DND-41 (cell line): ENCODE data around the gene CLASRP.

ENCODE experiments used
- ATAC-seq: fragments of 200-7000 bp; cut with Tn5 transposase; 3 replicates; pipeline ENCODE4 v1.9.1; 2021; ENCODE audit warnings: low read depth; ENCODE audit not compliant: insufficient read depth
- DNase-seq: peaks from one replicate; pipeline ENCODE4 v3.0.0-alpha.2; 2020
- H2AFZ ChIP-seq: 2 replicates; pipeline ENCODE4 v1.6.0; 2012; ENCODE audit warnings: low read depth, low read length
- H3K27ac ChIP-seq: 2 replicates; pipeline ENCODE4 v1.5.1; 2012; ENCODE audit warnings: low read length, inconsistent platforms
- H3K27me3 ChIP-seq: fragments of 200-600 bp; sonication (generic); 2 replicates; pipeline ENCODE4 v1.6.0; 2012; ENCODE audit warnings: low read length, mild to moderate bottlenecking, inconsistent platforms; ENCODE audit not compliant: insufficient read depth, poor library complexity
- H3K36me3 ChIP-seq: 2 replicates; pipeline ENCODE4 v1.5.1; 2012; ENCODE audit warnings: low read length, inconsistent platforms; ENCODE audit not compliant: insufficient read depth
- H3K4me1 ChIP-seq: 2 replicates; pipeline ENCODE4 v1.5.1; 2012; ENCODE audit warnings: mild to moderate bottlenecking, low read length; ENCODE audit not compliant: insufficient read depth
- H3K4me2 ChIP-seq: 2 replicates; pipeline ENCODE4 v1.6.0; 2012; ENCODE audit warnings: mild to moderate bottlenecking, moderate library complexity, low read length, inconsistent platforms; ENCODE audit not compliant: insufficient read depth
- H3K4me3 ChIP-seq, 2 experiments: fragments of 200-600 bp in 1 of 2; shearing (Covaris generic) in 1 of 2; 2 replicates each; pipeline ENCODE4 v1.5.1; 2012 to 2016; ENCODE audit warnings: inconsistent platforms in 2 of 2, low read length in 2 of 2, mild to moderate bottlenecking in 2 of 2, low read depth in 1 of 2, moderate library complexity in 1 of 2
- H3K79me2 ChIP-seq: 2 replicates; pipeline ENCODE4 v1.6.0; 2012; ENCODE audit warnings: low read length, inconsistent platforms; ENCODE audit not compliant: insufficient read depth
- H3K9ac ChIP-seq: 2 replicates; pipeline ENCODE4 v1.6.0; 2012; ENCODE audit warnings: low read depth, mild to moderate bottlenecking, inconsistent platforms, low read length, moderate library complexity
- H3K9me3 ChIP-seq: 2 replicates; pipeline ENCODE4 v1.5.1; 2012; ENCODE audit warnings: low read length, moderate library complexity, mild to moderate bottlenecking, inconsistent platforms; ENCODE audit not compliant: insufficient read depth, severe bottlenecking
- H4K20me1 ChIP-seq: 2 replicates; pipeline ENCODE4 v1.6.0; 2012; ENCODE audit warnings: low read length; ENCODE audit not compliant: insufficient read depth
- CTCF ChIP-seq: IDR thresholded peaks from 2 replicates; pipeline ENCODE4 v1.5.1; 2012; ENCODE audit warnings: borderline replicate concordance, low read length, moderate library complexity, mild to moderate bottlenecking; ENCODE audit not compliant: poor library complexity, severe bottlenecking; ENCODE audit errors: extremely low read depth
- EZH2 ChIP-seq: IDR thresholded peaks from 3 replicates; pipeline ENCODE4 v1.6.1; 2012; ENCODE audit warnings: borderline replicate concordance, low read depth, mild to moderate bottlenecking, moderate library complexity, low read length, inconsistent platforms; ENCODE audit not compliant: severe bottlenecking

The CLASRP gene

GRCh38 chr19:45079911-45080370 lies 41.1 kb downstream of the CLASRP start:
- H3K79me2 ChIP-seq: peaks cover 47% of the 10 kb centered on the region
- H3K4me2 ChIP-seq: peak overlapping the region; percentile 100
- peaks cover 26% of the 10 kb centered on the region for H3K4me1 ChIP-seq
- H3K4me3 ChIP-seq: peak overlapping the region; percentile 99 to 100
- H4K20me1 ChIP-seq: peaks cover 14% of the 10 kb centered on the region
- peak overlapping the region; percentile 98 for H2AFZ ChIP-seq
- H3K9ac ChIP-seq: peak overlapping the region; percentile 99
- no peaks in the 10 kb centered on the region for H3K27me3 ChIP-seq
- DNase-seq: no peak
- no peaks in the 10 kb centered on the region for H3K9me3 ChIP-seq
- TF ChIP-seq CTCF (no peak), EZH2 (no peak)
- ATAC-seq: no peak
- H3K36me3 ChIP-seq: peaks cover 14% of the 10 kb centered on the region
- H3K27ac ChIP-seq: peak overlapping the region; percentile 85

GRCh38 chr19:45082170-45082569 lies 43.3 kb downstream of the CLASRP start:
- no peaks in the 10 kb centered on the region for H3K9me3 ChIP-seq
- peaks cover 19% of the 10 kb centered on the region for H4K20me1 ChIP-seq
- H3K4me2 ChIP-seq: no peak overlapping the region
- H3K9ac ChIP-seq: no peak overlapping the region
- H3K79me2 ChIP-seq: peaks cover 59% of the 10 kb centered on the region
- no peak overlapping the region for H3K27ac ChIP-seq
- no peaks in the 10 kb centered on the region for H3K27me3 ChIP-seq
- H3K4me1 ChIP-seq: peaks cover 26% of the 10 kb centered on the region
- H2AFZ ChIP-seq: no peak overlapping the region
- no peak overlapping the region for H3K4me3 ChIP-seq
- TF ChIP-seq CTCF: no peak
- no peak for DNase-seq
- H3K36me3 ChIP-seq: peaks cover 20% of the 10 kb centered on the region
- ATAC-seq: no peak

- Histone ChIP-seq H3K4me2 (no peak overlapping the region), H3K27me3 (no peaks in the 10 kb centered on the region), H3K9ac (no peak overlapping the region), H3K79me2 (peaks cover 47% of the 10 kb centered on the region), H3K27ac (no peak overlapping the region), H3K4me3 (no peak overlapping the region), H3K36me3 (peaks cover 44% of the 10 kb centered on the region), H3K4me1 (peaks cover 4% of the 10 kb centered on the region; the same call in 1 of the 2 replicates), H3K9me3 (no peaks in the 10 kb centered on the region), H2AFZ (no peak overlapping the region), H4K20me1 (peaks cover 15% of the 10 kb centered on the region; the same call in 1 of the 2 replicates)
- TF ChIP-seq CTCF (no peak), EZH2 (no peak)
- no peak for DNase-seq
- no peak for ATAC-seq
Measured at GRCh38 chr19:45086480-45086879, 47.6 kb downstream of the CLASRP start.

- Histone ChIP-seq H3K4me1 (peaks cover 12% of the 10 kb centered on the region), H2AFZ (no peak overlapping the region), H3K79me2 (peaks cover 36% of the 10 kb centered on the region), H3K36me3 (peaks cover 38% of the 10 kb centered on the region), H3K9ac (no peak overlapping the region), H4K20me1 (peaks cover 8% of the 10 kb centered on the region; the same call in 1 of the 2 replicates), H3K27me3 (no peaks in the 10 kb centered on the region), H3K4me2 (no peak overlapping the region; the same call in 1 of the 2 replicates), H3K9me3 (no peaks in the 10 kb centered on the region), H3K4me3 (no peak overlapping the region), H3K27ac (no peak overlapping the region)
- peak; percentile 33 for DNase-seq
- ATAC-seq: peak; percentile 65
- TF ChIP-seq EZH2 (no peak), CTCF (no peak)
Measured at GRCh38 chr19:45087531-45087930, 48.7 kb downstream of the CLASRP start.
